H9 (cell line): ENCODE data around the gene SFXN2. TPM values are rescaled to one million over a fixed set of nuclear protein-coding genes. Genes with fewer than 3 reads are reported as not detected.
A peak's percentile ranks its signal among the peaks of the same experiment; 100 is the strongest.

Source experiments
- DNase-seq: peaks from one replicate; pipeline ENCODE4 v3.0.0-alpha.2; 2017
- H2AFZ ChIP-seq: one replicate; pipeline ENCODE4 v1.6.1; 2013; ENCODE audit warnings: mild to moderate bottlenecking, low read length, control low read depth, moderate library complexity
- H2AK5ac ChIP-seq: 2 replicates; pipeline ENCODE4 v1.6.1; 2013; ENCODE audit warnings: low read length, control low read depth, mixed read lengths; ENCODE audit not compliant: insufficient read length
- H2BK120ac ChIP-seq: one replicate; pipeline ENCODE4 v1.6.1; 2013; ENCODE audit warnings: low read depth, mild to moderate bottlenecking, low read length, control low read depth, inconsistent platforms; ENCODE audit not compliant: poor library complexity, severe bottlenecking
- H2BK12ac ChIP-seq: 2 replicates; pipeline ENCODE4 v1.6.1; 2013; ENCODE audit warnings: low read length, control low read depth, mixed read lengths, low read depth; ENCODE audit not compliant: insufficient read length
- H2BK15ac ChIP-seq: 2 replicates; pipeline ENCODE4 v1.6.1; 2013; ENCODE audit warnings: low read depth, low read length, control low read depth
- H2BK20ac ChIP-seq: one replicate; pipeline ENCODE4 v1.6.1; 2013; ENCODE audit warnings: low read depth, mild to moderate bottlenecking, low read length, control low read depth, inconsistent platforms; ENCODE audit not compliant: poor library complexity, severe bottlenecking
- H2BK5ac ChIP-seq: 2 replicates; pipeline ENCODE4 v1.6.1; 2013; ENCODE audit warnings: low read length, control low read depth, mixed read lengths; ENCODE audit not compliant: insufficient read length
- H3K14ac ChIP-seq: 2 replicates; pipeline ENCODE4 v1.6.1; 2013; ENCODE audit warnings: low read length, control low read depth; ENCODE audit not compliant: insufficient read depth
- H3K18ac ChIP-seq: 2 replicates; pipeline ENCODE4 v1.6.1; 2013; ENCODE audit warnings: low read depth, mild to moderate bottlenecking, mixed read lengths, low read length, control low read depth; ENCODE audit not compliant: insufficient read length
- H3K23ac ChIP-seq: 2 replicates; pipeline ENCODE4 v1.6.1; 2013; ENCODE audit warnings: low read length, control low read depth, mixed read lengths, low read depth; ENCODE audit not compliant: insufficient read length
- H3K23me2 ChIP-seq: 2 replicates; pipeline ENCODE4 v1.6.1; 2013; ENCODE audit warnings: low read depth, mild to moderate bottlenecking, mixed read lengths, low read length, control low read depth; ENCODE audit not compliant: insufficient read length, poor library complexity, severe bottlenecking
- H3K27ac ChIP-seq: 2 replicates; pipeline ENCODE4 v1.5.1; 2013; ENCODE audit warnings: low read length, control low read depth, mixed read lengths, low read depth; ENCODE audit not compliant: insufficient read length
- H3K27me3 ChIP-seq: 2 replicates; pipeline ENCODE4 v1.6.1; 2013; ENCODE audit warnings: low read length, control low read depth, inconsistent platforms; ENCODE audit not compliant: insufficient read depth
- H3K4ac ChIP-seq: 2 replicates; pipeline ENCODE4 v1.6.1; 2013; ENCODE audit warnings: low read depth, mild to moderate bottlenecking, control low read depth, inconsistent platforms, low read length, moderate library complexity
- H3K4me1 ChIP-seq: 2 replicates; pipeline ENCODE4 v1.6.1; 2013; ENCODE audit warnings: low read length, control low read depth, inconsistent platforms; ENCODE audit not compliant: insufficient read depth
- H3K4me2 ChIP-seq: 2 replicates; pipeline ENCODE4 v1.6.1; 2013; ENCODE audit warnings: low read length, control low read depth, mixed read lengths; ENCODE audit not compliant: insufficient read length, insufficient read depth
- H3K56ac ChIP-seq: 2 replicates; pipeline ENCODE4 v1.6.1; 2013; ENCODE audit warnings: low read depth, mild to moderate bottlenecking, mixed read lengths, low read length, control low read depth; ENCODE audit not compliant: insufficient read length
- H3K79me1 ChIP-seq: 2 replicates; pipeline ENCODE4 v1.6.1; 2013; ENCODE audit warnings: low read depth, mild to moderate bottlenecking, moderate library complexity, low read length, control low read depth, inconsistent platforms; ENCODE audit not compliant: insufficient read depth, poor library complexity, severe bottlenecking
- H3K79me2 ChIP-seq: 2 replicates; pipeline ENCODE4 v1.6.1; 2013; ENCODE audit warnings: low read length, control low read depth, inconsistent platforms; ENCODE audit not compliant: insufficient read depth
- H3K9ac ChIP-seq: 2 replicates; pipeline ENCODE4 v1.6.1; 2013; ENCODE audit warnings: low read length, control low read depth, mixed read lengths; ENCODE audit not compliant: insufficient read length; ENCODE audit errors: extremely low read depth
- H3K9me3 ChIP-seq: one replicate; pipeline ENCODE4 v1.6.1; 2013; ENCODE audit warnings: low read depth, low read length, inconsistent platforms; ENCODE audit not compliant: control insufficient read depth
- H3T11ph ChIP-seq: one replicate; pipeline ENCODE4 v1.6.1; 2013; ENCODE audit warnings: mild to moderate bottlenecking, low read length, control low read depth, inconsistent platforms
- H4K20me1 ChIP-seq: one replicate; pipeline ENCODE4 v1.6.1; 2013; ENCODE audit not compliant: control insufficient read depth, insufficient read length, insufficient read depth
- H4K5ac ChIP-seq: 2 replicates; pipeline ENCODE4 v1.6.1; 2013; ENCODE audit warnings: low read depth, mild to moderate bottlenecking, mixed read lengths, low read length, control low read depth; ENCODE audit not compliant: insufficient read length
- H4K8ac ChIP-seq: replicated peaks from 2 replicates; pipeline ENCODE4 v1.6.1; 2013; ENCODE audit warnings: low read length, control low read depth, mixed read lengths, low read depth; ENCODE audit not compliant: insufficient read length
- H4K91ac ChIP-seq: 2 replicates; pipeline ENCODE4 v1.6.1; 2013; ENCODE audit warnings: low read depth, mild to moderate bottlenecking, moderate library complexity, mixed read lengths, low read length, control low read depth; ENCODE audit not compliant: insufficient read length
- H3K27ac Mint-ChIP-seq, 3 experiments: 2 replicates in 2 of 3; 3 replicates in 1 of 3; pipeline ENCODE4 v1.8.0; 2020 to 2021; ENCODE audit warnings: mixed read lengths in 3 of 3, mild to moderate bottlenecking in 1 of 3, moderate library complexity in 1 of 3
- H3K27me3 Mint-ChIP-seq: 2 replicates; pipeline ENCODE4 v1.8.0; 2021; ENCODE audit warnings: low read depth, mild to moderate bottlenecking, moderate library complexity, mixed read lengths
- H3K36me3 Mint-ChIP-seq, 3 experiments: 2 replicates in 2 of 3; 3 replicates in 1 of 3; pipeline ENCODE4 v1.8.0; 2020 to 2021; ENCODE audit warnings: low read depth in 3 of 3, mixed read lengths in 3 of 3; ENCODE audit not compliant: insufficient read depth in 1 of 3
- H3K4me1 Mint-ChIP-seq, 2 experiments: 2 replicates each; pipeline ENCODE4 v1.8.0; 2020; ENCODE audit warnings: mixed read lengths in 2 of 2
- H3K4me3 Mint-ChIP-seq, 2 experiments: 2 replicates in 1 of 2; 3 replicates in 1 of 2; pipeline ENCODE4 v1.8.0; 2020 to 2021; ENCODE audit warnings: mild to moderate bottlenecking in 2 of 2, mixed read lengths in 2 of 2, moderate library complexity in 1 of 2
- H3K9me3 Mint-ChIP-seq, 2 experiments: 2 replicates in 1 of 2; 3 replicates in 1 of 2; pipeline ENCODE4 v1.8.0; 2020; ENCODE audit warnings: mild to moderate bottlenecking in 2 of 2, mixed read lengths in 2 of 2, moderate library complexity in 1 of 2
- WGBS: extraction: QIAGEN DNeasy Blood & Tissue Kit; methylation state at CpG from one replicate; pipeline ENCODE4 v1.1.7; 2013; ENCODE audit warnings: missing lambda C conversion rate, low lambda C conversion rate, mixed read lengths; ENCODE audit not compliant: insufficient read length; ENCODE audit errors: extremely low coverage; 5-methylcytosine and 5-hydroxymethylcytosine counted together
- total RNA-seq: library from RNA; stranded (reverse); gene quantifications from 2 replicates; pipeline ENCODE4 v1.2.1, GENCODE V29; 2021
- TF ChIP-seq, protein P1 (sequence below): fragments of 200-600 bp; sonication (generic); conservative IDR thresholded peaks from 3 replicates; pipeline ENCODE4 v1.8.0; 2021; ENCODE audit warnings: antibody characterized with exemption, mild to moderate bottlenecking

SFXN2 gene
- total RNA-seq, 1 experiment from 2014 or later: 34.7 TPM

DNA sequence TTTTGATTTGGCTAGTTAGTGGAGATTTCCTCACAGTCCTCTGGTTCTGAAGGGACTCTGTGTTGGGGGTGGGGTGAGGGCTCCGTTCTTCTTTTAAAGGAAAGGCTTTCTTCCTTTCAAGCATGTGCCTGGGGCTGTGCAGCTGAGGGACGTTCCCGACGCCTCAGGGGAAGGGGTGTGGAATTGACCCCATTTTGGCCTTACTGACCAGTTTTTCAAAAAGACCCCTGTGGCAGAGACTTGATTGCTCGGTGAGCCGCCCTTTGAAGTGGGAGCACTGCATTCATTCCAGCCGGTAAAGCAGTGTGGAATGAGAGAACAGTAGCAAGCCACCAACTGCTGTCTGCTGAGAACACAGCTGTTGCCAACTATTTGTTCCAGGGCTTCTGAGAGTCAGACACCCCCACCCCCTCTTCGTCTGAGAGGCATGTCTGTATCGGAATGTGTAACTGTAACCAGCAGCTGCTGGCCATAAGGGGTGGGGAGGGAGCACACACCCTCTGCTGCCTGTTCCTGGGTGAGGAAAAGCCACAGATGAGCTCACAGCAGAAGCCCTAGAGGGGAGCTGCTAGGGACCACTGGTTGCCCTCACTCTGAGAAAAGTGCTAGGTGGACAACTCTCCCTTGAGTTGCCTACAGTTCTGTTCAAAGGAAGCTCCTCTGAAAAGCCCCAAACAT lies 62.5 kb downstream of the SFXN2 start:
- Mint-ChIP-seq H3K27me3 (no peaks in the 10 kb centered on the region; the same call in 1 of the 2 replicates), H3K9me3 (no peaks in the 10 kb centered on the region), H3K4me1 (peaks cover 54 to 58% of the 10 kb centered on the region in 2 experiments), H3K27ac (peak overlapping the region in 2 of 3 experiments; percentile 62 to 97; a peak in 5 of 7 replicates), H3K4me3 (peak overlapping the region; percentile 43 to 66), H3K36me3 (no peaks in the 10 kb centered on the region)
- no peak overlapping the region for H3K14ac ChIP-seq
- H2BK20ac ChIP-seq: no peak overlapping the region
- H3K9me3 ChIP-seq: no peaks in the 10 kb centered on the region
- no peak overlapping the region for H3T11ph ChIP-seq
- H3K23ac ChIP-seq: no peak overlapping the region
- no peaks in the 10 kb centered on the region for H3K79me1 ChIP-seq
- H2AFZ ChIP-seq: no peak overlapping the region
- no peak overlapping the region for H3K27ac ChIP-seq
- H3K9ac ChIP-seq: no peak overlapping the region
- no peak overlapping the region for H4K91ac ChIP-seq
- no peak overlapping the region for H3K4ac ChIP-seq
- H3K4me1 ChIP-seq: peaks cover 31% of the 10 kb centered on the region; the same call in 1 of the 2 replicates
- no peak overlapping the region for H3K18ac ChIP-seq
- WGBS: no CpG with 5 or more reads among the region's 9 CpGs
- no peaks in the 10 kb centered on the region for H3K23me2 ChIP-seq
- no peaks in the 10 kb centered on the region for H3K79me2 ChIP-seq
- no peak overlapping the region for H2BK120ac ChIP-seq
- H2AK5ac ChIP-seq: no peak overlapping the region
- H3K56ac ChIP-seq: no peak overlapping the region
- no peak overlapping the region for H2BK5ac ChIP-seq
- H3K4me2 ChIP-seq: peak overlapping the region; percentile 29
- no peak overlapping the region for H4K5ac ChIP-seq
- H2BK15ac ChIP-seq: no peak overlapping the region
- no peaks in the 10 kb centered on the region for H4K20me1 ChIP-seq
- DNase-seq: peak; percentile 83
- TF ChIP-seq, protein P1, sequence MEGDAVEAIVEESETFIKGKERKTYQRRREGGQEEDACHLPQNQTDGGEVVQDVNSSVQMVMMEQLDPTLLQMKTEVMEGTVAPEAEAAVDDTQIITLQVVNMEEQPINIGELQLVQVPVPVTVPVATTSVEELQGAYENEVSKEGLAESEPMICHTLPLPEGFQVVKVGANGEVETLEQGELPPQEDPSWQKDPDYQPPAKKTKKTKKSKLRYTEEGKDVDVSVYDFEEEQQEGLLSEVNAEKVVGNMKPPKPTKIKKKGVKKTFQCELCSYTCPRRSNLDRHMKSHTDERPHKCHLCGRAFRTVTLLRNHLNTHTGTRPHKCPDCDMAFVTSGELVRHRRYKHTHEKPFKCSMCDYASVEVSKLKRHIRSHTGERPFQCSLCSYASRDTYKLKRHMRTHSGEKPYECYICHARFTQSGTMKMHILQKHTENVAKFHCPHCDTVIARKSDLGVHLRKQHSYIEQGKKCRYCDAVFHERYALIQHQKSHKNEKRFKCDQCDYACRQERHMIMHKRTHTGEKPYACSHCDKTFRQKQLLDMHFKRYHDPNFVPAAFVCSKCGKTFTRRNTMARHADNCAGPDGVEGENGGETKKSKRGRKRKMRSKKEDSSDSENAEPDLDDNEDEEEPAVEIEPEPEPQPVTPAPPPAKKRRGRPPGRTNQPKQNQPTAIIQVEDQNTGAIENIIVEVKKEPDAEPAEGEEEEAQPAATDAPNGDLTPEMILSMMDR: no peak
- H2BK12ac ChIP-seq: no peak overlapping the region
- H3K27me3 ChIP-seq: no peaks in the 10 kb centered on the region
- no peak overlapping the region for H4K8ac ChIP-seq
